Aorta (tissue), 5 donors: ENCODE data around the gene TAX1BP1. TPM values are rescaled to one million over a fixed set of nuclear protein-coding genes. Genes with fewer than 3 reads are reported as not detected.

Experiments used
- ATAC-seq: fragments of 200-7000 bp; cut with Tn5 transposase; one replicate; pipeline ENCODE4 v1.9.1; 2022; ENCODE audit warnings: moderate library complexity; ENCODE audit not compliant: low FRiP score
- DNase-seq, 2 donors: peaks; one replicate each; pipeline ENCODE4 v3.0.0-alpha.2; 2020
- H3K27ac ChIP-seq, 2 donors: one replicate each; pipeline ENCODE4 v1.5.1; 2013; ENCODE audit warnings: low read length in 2 of 2, mild to moderate bottlenecking in 2 of 2, moderate library complexity in 2 of 2, control low read depth in 1 of 2, inconsistent platforms in 1 of 2, low read depth in 1 of 2
- H3K27me3 ChIP-seq, 2 donors: one replicate each; pipeline ENCODE4 v1.6.1; 2013; ENCODE audit warnings: control low read depth in 1 of 2, low read length in 1 of 2, mild to moderate bottlenecking in 1 of 2, moderate library complexity in 1 of 2; ENCODE audit not compliant: insufficient read depth in 2 of 2, control insufficient read depth in 1 of 2
- H3K36me3 ChIP-seq, 2 donors: one replicate each; pipeline ENCODE4 v1.6.1; 2013; ENCODE audit warnings: control low read depth in 1 of 2, low read length in 1 of 2, mild to moderate bottlenecking in 1 of 2; ENCODE audit not compliant: insufficient read depth in 2 of 2, control insufficient read depth in 1 of 2
- H3K4me1 ChIP-seq, 2 donors: one replicate each; pipeline ENCODE4 v1.6.1; 2013; ENCODE audit warnings: low read length in 2 of 2, control low read depth in 1 of 2, mild to moderate bottlenecking in 1 of 2, moderate library complexity in 1 of 2; ENCODE audit not compliant: insufficient read depth in 2 of 2, control insufficient read depth in 1 of 2
- H3K4me3 ChIP-seq, 2 donors: one replicate each; pipeline ENCODE4 v1.5.1; 2013; ENCODE audit warnings: low read length in 2 of 2, control low read depth in 1 of 2, mild to moderate bottlenecking in 1 of 2
- H3K9me3 ChIP-seq: one replicate; pipeline ENCODE4 v1.6.1; 2013; ENCODE audit warnings: mild to moderate bottlenecking, low read length; ENCODE audit not compliant: control insufficient read depth
- WGBS, 2 donors: extraction: QIAGEN DNeasy Blood & Tissue Kit; methylation state at CpG; one replicate each; pipeline ENCODE4 v1.1.7; 2013; 5-methylcytosine and 5-hydroxymethylcytosine counted together
- intact Hi-C, 2 donors: fragments of 100-400 bp; cut with DNase I; formaldehyde crosslinking; loops; one replicate each; pipeline versions ENCODE4 v1.14.2 to v1.15.0; 2022
- polyA plus RNA-seq, 2 donors: library from polyadenylated mRNA; stranded (reverse); fragments of 200-250 nt; gene quantifications; one replicate each; pipeline ENCODE4 v1.2.3, GENCODE V29; 2013
- total RNA-seq, 2 donors: library from RNA; stranded (reverse); fragmentation: NEBNext Ultra II Directional; extraction: Animal tissue kit (Norgen Biotek cat#: 25700); gene quantifications; one replicate each; pipeline ENCODE4 v1.2.1, GENCODE V29; 2021
- donor health status: healthy with polysubstance abuse.
- donor health status: Bipolar disorder and iron deficiency.
- donor health status: DM: no; HTN: no; CAD: no.
- donor health status: DM: no; HTN: no; CAD: no.
- donor health status: DM: yes; HTN: yes; CAD: no.

TAX1BP1 gene
- total and polyA plus RNA-seq, 4 donors = 68.4 to 113 (median 86.5) TPM

DNA sequence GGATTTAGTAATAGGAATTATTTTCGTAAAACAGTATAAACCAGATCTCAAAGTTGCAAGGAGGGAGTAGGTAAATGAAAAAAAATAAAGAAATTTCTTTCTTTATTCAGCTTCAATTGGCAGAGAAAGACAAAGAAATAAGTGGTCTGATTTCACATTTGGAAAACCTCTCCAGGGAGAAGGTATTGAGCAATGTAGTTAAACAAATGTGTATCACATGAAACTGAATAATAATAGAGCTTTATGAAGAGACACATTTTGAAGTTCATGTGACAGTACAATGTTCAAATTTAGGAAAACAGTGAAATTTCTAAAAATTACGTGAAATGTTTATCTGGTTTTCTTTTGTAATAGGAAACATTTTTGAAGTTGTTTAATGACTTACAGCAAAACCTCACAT, 63.0 kb downstream of the TAX1BP1 start:
- intact Hi-C loops = no loop called here
- Histone ChIP-seq H3K36me3 (no peaks in the 10 kb centered on the region), H3K27ac (no peak overlapping the region), H3K9me3 (no peaks in the 10 kb centered on the region), H3K4me3 (no peak overlapping the region), H3K27me3 (no peaks in the 10 kb centered on the region), H3K4me1 (no peaks in the 10 kb centered on the region)
- peak; percentile 41 for ATAC-seq
- no peak for DNase-seq
- WGBS, 2 donors = 89 to 90% methylated on average over 2 of the region's 2 CpGs

DNA sequence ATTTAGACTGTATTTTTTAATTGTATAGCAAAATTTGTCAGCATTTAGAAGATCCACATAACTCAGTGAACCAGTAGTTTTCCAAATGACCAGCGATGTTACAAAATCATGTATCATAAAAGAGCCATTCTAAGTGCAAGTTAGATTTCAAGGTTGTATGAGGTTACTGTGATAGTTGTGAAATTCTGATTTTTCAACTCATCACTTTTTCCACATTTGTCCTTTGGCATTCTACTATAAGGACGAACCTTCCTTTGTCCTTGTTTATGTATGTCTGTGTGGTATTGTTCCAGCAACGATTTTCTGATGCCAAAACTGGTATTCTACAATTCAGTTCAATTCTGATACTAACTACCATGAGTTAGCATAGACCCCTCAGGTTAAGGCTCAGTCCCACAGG, 64.2 kb downstream of the TAX1BP1 start:
- H3K4me3 ChIP-seq = no peak overlapping the region
- no peak overlapping the region for H3K27ac ChIP-seq
- 83 to 86% methylated on average over 3 of the region's 3 CpGs for WGBS, 2 donors
- no peaks in the 10 kb centered on the region for H3K36me3 ChIP-seq
- H3K9me3 ChIP-seq = no peaks in the 10 kb centered on the region
- H3K27me3 ChIP-seq = no peaks in the 10 kb centered on the region
- DNase-seq = no peak
- intact Hi-C loops = no loop called here
- no peak for ATAC-seq
- H3K4me1 ChIP-seq = peaks cover 0 to 2% of the 10 kb centered on the region in 2 donors

DNA sequence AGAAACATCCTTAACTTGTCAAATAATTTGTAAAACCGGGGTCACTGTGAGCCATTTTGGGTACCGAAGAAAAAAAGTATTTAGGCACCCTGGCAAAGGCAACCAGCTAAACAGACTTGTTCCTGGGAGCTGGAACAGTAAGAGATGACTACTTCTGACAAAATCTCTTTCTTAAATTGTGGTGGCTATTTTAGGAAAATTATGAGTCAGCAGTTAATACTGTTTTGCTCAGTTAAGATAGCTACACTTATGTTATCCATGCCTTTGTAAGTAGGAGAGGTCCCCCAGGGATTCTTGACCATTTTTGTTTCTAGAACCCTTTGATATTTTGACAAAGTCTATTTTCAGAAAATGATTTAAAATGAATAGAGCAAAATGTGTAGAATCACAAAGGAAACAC, 68.7 kb downstream of the TAX1BP1 start:
- DNase-seq (no peak), ATAC-seq (peak; percentile 50)
- intact Hi-C loops = no loop called here
- Histone ChIP-seq H3K4me1 (peaks cover 0 to 2% of the 10 kb centered on the region in 2 donors), H3K27ac (no peak overlapping the region), H3K4me3 (no peak overlapping the region), H3K27me3 (no peaks in the 10 kb centered on the region), H3K9me3 (no peaks in the 10 kb centered on the region), H3K36me3 (no peaks in the 10 kb centered on the region)
- 4 to 8% methylated on average over 2 of the region's 2 CpGs for WGBS, 2 donors

DNA sequence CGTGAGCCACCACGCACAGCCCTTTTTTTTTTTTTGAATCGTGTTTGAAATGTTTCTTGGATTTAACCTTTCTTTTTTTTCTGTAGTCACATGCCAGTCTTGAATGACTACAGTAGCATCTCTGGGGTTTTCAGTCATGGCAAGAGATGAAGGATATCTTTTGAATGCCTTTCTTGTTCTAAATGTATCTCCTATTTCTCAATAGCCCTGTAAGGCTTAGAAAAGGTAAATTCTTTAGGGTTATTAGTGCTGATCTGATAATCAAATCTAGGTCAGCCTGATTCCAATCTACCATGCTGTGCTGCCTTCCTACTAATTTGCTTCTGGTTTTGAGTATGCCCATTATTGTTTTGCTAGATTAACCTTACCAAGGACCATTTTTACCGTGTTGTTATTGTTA, 70.2 kb downstream of the TAX1BP1 start:
- no peaks in the 10 kb centered on the region for H3K9me3 ChIP-seq
- intact Hi-C loops = no loop called here
- ATAC-seq (no peak), DNase-seq (no peak)
- no peaks in the 10 kb centered on the region for H3K36me3 ChIP-seq
- no peak overlapping the region for H3K4me3 ChIP-seq
- H3K4me1 ChIP-seq = peaks cover 0 to 2% of the 10 kb centered on the region in 2 donors
- 79 to 91% methylated on average over 4 of the region's 4 CpGs for WGBS, 2 donors
- no peak overlapping the region for H3K27ac ChIP-seq
- no peaks in the 10 kb centered on the region for H3K27me3 ChIP-seq

DNA sequence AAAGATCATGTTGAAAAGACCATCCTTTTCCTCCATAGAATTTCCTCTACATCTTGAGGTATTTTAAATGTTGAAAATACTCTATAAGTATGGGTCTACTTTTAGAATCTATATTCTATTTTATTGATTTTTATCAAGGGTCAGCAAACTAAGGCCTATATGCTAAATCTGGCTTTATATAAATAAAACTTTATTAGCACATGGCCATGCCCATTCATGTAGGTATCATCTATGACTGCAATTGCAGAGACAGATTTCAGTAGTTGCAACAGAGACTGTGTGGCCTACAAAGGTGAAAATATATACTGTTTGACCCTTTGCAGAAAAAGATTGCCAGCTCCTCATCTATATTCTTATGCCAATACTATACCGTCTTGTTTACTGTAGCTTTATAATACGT, 72.7 kb downstream of the TAX1BP1 start:
- no peaks in the 10 kb centered on the region for H3K27me3 ChIP-seq
- no peaks in the 10 kb centered on the region for H3K36me3 ChIP-seq
- no peak overlapping the region for H3K27ac ChIP-seq
- peaks cover 0 to 2% of the 10 kb centered on the region in 2 donors for H3K4me1 ChIP-seq
- intact Hi-C loops = no loop called here
- DNase-seq (no peak), ATAC-seq (no peak)
- 97 to 98% methylated on average over 2 of the region's 2 CpGs for WGBS, 2 donors
- no peak overlapping the region for H3K4me3 ChIP-seq
- H3K9me3 ChIP-seq = no peaks in the 10 kb centered on the region

DNA sequence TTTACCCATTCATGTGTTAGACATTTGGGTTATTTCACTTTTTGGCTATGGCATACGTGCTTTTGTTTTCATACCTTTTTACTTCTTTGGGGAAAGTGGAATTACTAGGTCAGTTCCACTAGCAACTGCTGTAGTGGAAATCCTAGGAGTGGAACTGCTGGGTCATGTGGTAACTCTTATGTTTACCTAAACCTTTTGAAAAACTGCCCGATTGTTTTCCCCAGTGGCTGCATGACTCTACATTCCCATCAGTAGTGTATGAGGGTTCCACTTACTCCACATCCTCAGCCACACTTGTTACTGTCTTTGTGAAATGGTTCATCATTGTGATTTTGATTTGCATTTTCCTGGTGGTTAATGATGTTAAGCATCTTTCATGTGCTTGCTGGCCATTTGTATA, 82.3 kb downstream of the TAX1BP1 start:
- Histone ChIP-seq H3K36me3 (peaks cover 0 to 2% of the 10 kb centered on the region in 2 donors), H3K9me3 (no peaks in the 10 kb centered on the region), H3K27ac (no peak overlapping the region), H3K4me3 (no peak overlapping the region), H3K27me3 (no peaks in the 10 kb centered on the region), H3K4me1 (peaks cover 0 to 3% of the 10 kb centered on the region in 2 donors)
- ATAC-seq (no peak), DNase-seq (no peak)
- intact Hi-C loops = no loop called here
- 38 to 52% methylated on average over 2 of the region's 2 CpGs for WGBS, 2 donors

DNA sequence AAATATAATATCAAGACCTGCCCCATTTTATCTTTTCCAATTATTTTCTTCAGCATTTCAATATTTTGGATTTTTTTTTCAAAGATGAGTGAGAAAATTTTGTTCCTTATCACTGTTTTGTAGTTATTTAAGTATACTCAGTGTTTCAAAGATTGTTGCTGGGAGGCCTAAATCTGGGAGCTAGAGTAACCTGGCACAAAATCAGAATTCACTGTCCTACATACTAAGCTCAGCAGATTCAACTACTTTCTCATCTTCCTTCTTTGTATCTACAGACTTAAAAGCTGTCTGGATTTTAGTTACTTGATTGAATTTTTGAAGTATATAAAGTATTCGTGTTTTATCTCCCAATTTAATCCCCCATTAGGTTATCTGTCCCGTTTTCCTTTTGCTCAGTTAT, 85.9 kb downstream of the TAX1BP1 start:
- DNase-seq = no peak
- Histone ChIP-seq H3K27me3 (no peaks in the 10 kb centered on the region), H3K9me3 (no peaks in the 10 kb centered on the region), H3K4me3 (no peak overlapping the region), H3K4me1 (peaks cover 0 to 3% of the 10 kb centered on the region in 2 donors), H3K36me3 (peaks cover 0 to 2% of the 10 kb centered on the region in 2 donors), H3K27ac (no peak overlapping the region)
- no peak for ATAC-seq
- intact Hi-C loops = no loop called here
- WGBS, 2 donors = 78 to 83% methylated on average over 2 of the region's 2 CpGs

DNA sequence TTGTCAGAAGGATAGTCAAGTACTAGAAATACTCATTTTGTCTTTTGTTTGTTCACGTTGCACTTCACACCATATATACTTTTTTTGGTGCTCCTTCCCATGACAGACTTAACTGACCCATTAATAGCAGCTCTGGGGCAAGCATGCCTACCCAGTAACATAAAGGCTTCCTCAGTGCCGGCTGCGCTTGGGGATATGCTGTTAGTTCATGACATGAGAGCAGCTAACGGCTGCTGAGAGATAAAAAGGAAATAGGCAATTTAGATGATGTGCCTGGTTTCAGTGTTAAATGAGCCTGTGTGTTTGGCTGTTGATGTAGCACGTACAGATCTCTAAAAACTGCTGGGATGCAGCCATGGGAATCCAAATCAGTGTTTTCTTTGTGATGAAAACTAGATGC, 86.4 kb downstream of the TAX1BP1 start:
- H3K36me3 ChIP-seq = peaks cover 0 to 2% of the 10 kb centered on the region in 2 donors
- DNase-seq (no peak), ATAC-seq (no peak)
- H3K27me3 ChIP-seq = no peaks in the 10 kb centered on the region
- intact Hi-C loops = no loop called here
- H3K27ac ChIP-seq = no peak overlapping the region
- no peaks in the 10 kb centered on the region for H3K9me3 ChIP-seq
- H3K4me1 ChIP-seq = peaks cover 0 to 3% of the 10 kb centered on the region in 2 donors
- 74 to 78% methylated on average over 5 of the region's 5 CpGs for WGBS, 2 donors
- H3K4me3 ChIP-seq = no peak overlapping the region

DNA sequence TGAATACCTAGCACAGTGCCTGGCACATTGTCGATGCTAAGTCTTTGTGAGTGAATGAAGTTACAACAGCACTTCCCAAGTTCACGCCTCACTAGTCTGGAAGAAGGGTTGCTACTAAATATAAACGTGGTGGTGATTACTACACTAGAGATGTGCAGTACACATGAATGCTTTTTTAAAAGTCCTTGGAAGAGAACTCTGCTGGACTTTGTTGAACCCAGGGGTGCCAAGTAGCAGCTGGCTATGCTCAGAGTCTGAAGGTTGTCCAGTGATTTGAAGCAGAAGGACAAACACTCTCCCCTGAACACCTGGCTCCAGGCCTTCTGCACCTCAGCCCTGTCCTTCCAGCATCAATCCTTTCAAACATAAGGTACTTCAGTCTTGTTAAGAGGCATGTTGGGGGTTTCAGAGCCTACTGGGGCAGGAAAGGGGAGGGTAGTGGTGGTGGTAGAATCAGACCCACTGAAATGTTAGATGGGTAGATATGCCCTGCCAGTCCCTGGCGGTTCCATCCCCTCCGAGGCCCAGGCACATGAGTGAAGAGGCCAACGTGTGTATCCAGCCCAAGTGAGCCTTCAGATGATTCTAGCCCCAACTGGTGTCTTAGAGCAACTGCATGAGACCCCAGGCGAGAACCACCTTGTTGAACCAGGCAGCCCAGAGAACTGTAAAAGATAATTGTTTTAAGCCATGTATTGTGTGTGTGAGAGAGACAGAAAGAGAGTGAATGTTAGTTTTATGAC, 94.4 kb downstream of the TAX1BP1 start:
- no peaks in the 10 kb centered on the region for H3K27me3 ChIP-seq
- no peaks in the 10 kb centered on the region for H3K9me3 ChIP-seq
- H3K4me1 ChIP-seq = no peaks in the 10 kb centered on the region
- no peak overlapping the region for H3K4me3 ChIP-seq
- WGBS, 2 donors = 68 to 69% methylated on average over 7 of the region's 7 CpGs
- peak overlapping the region in 1 of 2 donors; percentile 15 for H3K27ac ChIP-seq
- ATAC-seq (no peak), DNase-seq (no peak)
- H3K36me3 ChIP-seq = peaks cover 0 to 2% of the 10 kb centered on the region in 2 donors
- intact Hi-C loops = no loop called here
